HG03196 (cell line): Measurements from ENCODE around the gene ACER1.
A peak's percentile ranks its signal among the peaks of the same experiment; 100 is the strongest.
"Not testable (repeated sequence)": the region's sequence is repeated elsewhere in the genome, so short reads cannot be mapped to it uniquely, and the experiment has no call there.

Experiments
- ATAC-seq: cut with Tn5 transposase; IDR thresholded peaks from one replicate; pipeline ENCODE4 v1.9.1; 2021; ENCODE audit not compliant: unreplicated experiment

The ACER1 gene

GRCh38 chr19:6297202-6297601 lies 36.2 kb downstream of the ACER1 start:
- ATAC-seq: no peak

- ATAC-seq: no peak
These were observed 41.4 kb downstream of the ACER1 start for GRCh38 chr19:6292006-6292405.

- no peak for ATAC-seq
These were observed 44.7 kb downstream of the ACER1 start for GRCh38 chr19:6288737-6289136.

GRCh38 chr19:6287269-6287885 lies 46.0 kb downstream of the ACER1 start:
- no peak for ATAC-seq

GRCh38 chr19:6286676-6287075 lies 46.7 kb downstream of the ACER1 start:
- no peak for ATAC-seq

GRCh38 chr19:6282393-6282792 lies 51.0 kb downstream of the ACER1 start:
- not testable (repeated sequence) for ATAC-seq

GRCh38 chr19:6279931-6280591 lies 53.4 kb downstream of the ACER1 start, which contains the start of gene MLLT1:
Gene MLLT1, minus strand, starts transcription at chr19:6279975. Its CDS starts 191 bp downstream, at chr19:6279784.
- peak; percentile 78 for ATAC-seq

GRCh38 chr19:6279620-6279930 lies 53.8 kb downstream of the ACER1 start:
- ATAC-seq: no peak

GRCh38 chr19:6278740-6279619 lies 54.4 kb downstream of the ACER1 start:
- ATAC-seq: no peak

GRCh38 chr19:6278051-6278450 lies 55.4 kb downstream of the ACER1 start:
- no peak for ATAC-seq

GRCh38 chr19:6276447-6276846 lies 57.0 kb downstream of the ACER1 start:
- no peak for ATAC-seq

GRCh38 chr19:6275170-6275744 lies 58.2 kb downstream of the ACER1 start:
- ATAC-seq: no peak

- no peak for ATAC-seq
These were observed 58.7 kb downstream of the ACER1 start for GRCh38 chr19:6274756-6275155.

- ATAC-seq: no peak
These were observed 59.5 kb downstream of the ACER1 start for GRCh38 chr19:6273701-6274601.

- no peak for ATAC-seq
These were observed 60.4 kb downstream of the ACER1 start for GRCh38 chr19:6272913-6273600.

- no peak for ATAC-seq
These were observed 61.0 kb downstream of the ACER1 start for GRCh38 chr19:6272411-6272791.

GRCh38 chr19:6271721-6272410 lies 61.5 kb downstream of the ACER1 start:
- ATAC-seq: no peak

GRCh38 chr19:6271251-6271650 lies 62.2 kb downstream of the ACER1 start:
- ATAC-seq: no peak

- ATAC-seq: no peak
These were observed 62.6 kb downstream of the ACER1 start for GRCh38 chr19:6270822-6271221.
